ENCODE measurements around the gene LIN52.

Gene LIN52

GRCh38 chr14:74142523-74142922 lies 57.8 kb downstream of the LIN52 start:
- Histone ChIP-seq H3K36me3 (ENCODE audit: control insufficient read depth, insufficient read depth, low read length) (no peaks in the 10 kb centered on the region), H3K4me3 (ENCODE audit: extremely low read depth, insufficient read depth, low read length, poor library complexity, severe bottlenecking) (no peak overlapping the region), H3K27ac (ENCODE audit: low read depth, low read length, severe bottlenecking) (no peak overlapping the region), H3K9me3 (ENCODE audit: control insufficient read depth, low read length) (no peaks in the 10 kb centered on the region), H3K4me1 (ENCODE audit: control insufficient read depth, insufficient read depth, low read length, poor library complexity, severe bottlenecking) (no peaks in the 10 kb centered on the region)
- 81 to 88% methylated on average over 2 of the region's 4 CpGs for WGBS, 2 experiments (ENCODE audit: insufficient coverage in 2 of 2)

- WGBS, 2 experiments (ENCODE audit: insufficient coverage in 2 of 2), result 90 to 92% methylated on average over 2 of the region's 3 CpGs
- Histone ChIP-seq H3K27ac (ENCODE audit: low read depth, low read length, severe bottlenecking) (no peak overlapping the region), H3K36me3 (ENCODE audit: control insufficient read depth, insufficient read depth, low read length) (no peaks in the 10 kb centered on the region), H3K9me3 (ENCODE audit: control insufficient read depth, low read length) (no peaks in the 10 kb centered on the region), H3K4me3 (ENCODE audit: extremely low read depth, insufficient read depth, low read length, poor library complexity, severe bottlenecking) (no peak overlapping the region), H3K4me1 (ENCODE audit: control insufficient read depth, insufficient read depth, low read length, poor library complexity, severe bottlenecking) (no peaks in the 10 kb centered on the region)
Measured at GRCh38 chr14:74144789-74145188, 60.0 kb downstream of the LIN52 start.

- no peaks in the 10 kb centered on the region for H3K9me3 ChIP-seq (ENCODE audit: control insufficient read depth, low read length)
- H3K4me1 ChIP-seq (ENCODE audit: control insufficient read depth, insufficient read depth, low read length, poor library complexity, severe bottlenecking), result no peaks in the 10 kb centered on the region
- no peak overlapping the region for H3K27ac ChIP-seq (ENCODE audit: low read depth, low read length, severe bottlenecking)
- WGBS, 2 experiments (ENCODE audit: insufficient coverage in 2 of 2), result no CpG with 5 or more reads among the region's 1 CpG
- H3K4me3 ChIP-seq (ENCODE audit: extremely low read depth, insufficient read depth, low read length, poor library complexity, severe bottlenecking), result no peak overlapping the region
- no peaks in the 10 kb centered on the region for H3K36me3 ChIP-seq (ENCODE audit: control insufficient read depth, insufficient read depth, low read length)
Measured at GRCh38 chr14:74147571-74147970, 62.8 kb downstream of the LIN52 start.

GRCh38 chr14:74148705-74149104 lies 63.9 kb downstream of the LIN52 start:
- no peaks in the 10 kb centered on the region for H3K4me1 ChIP-seq (ENCODE audit: control insufficient read depth, insufficient read depth, low read length, poor library complexity, severe bottlenecking)
- no peak overlapping the region for H3K4me3 ChIP-seq (ENCODE audit: extremely low read depth, insufficient read depth, low read length, poor library complexity, severe bottlenecking)
- H3K9me3 ChIP-seq (ENCODE audit: control insufficient read depth, low read length), result no peaks in the 10 kb centered on the region
- H3K27ac ChIP-seq (ENCODE audit: low read depth, low read length, severe bottlenecking), result no peak overlapping the region
- 100% methylated on average over 1 to 2 of the region's 2 CpGs for WGBS, 2 experiments (ENCODE audit: insufficient coverage in 2 of 2)
- no peaks in the 10 kb centered on the region for H3K36me3 ChIP-seq (ENCODE audit: control insufficient read depth, insufficient read depth, low read length)

GRCh38 chr14:74155287-74155686 lies 70.5 kb downstream of the LIN52 start:
- WGBS, 2 experiments (ENCODE audit: insufficient coverage in 2 of 2), result 57 to 100% methylated on average over 1 to 3 of the region's 6 CpGs
- H3K36me3 ChIP-seq (ENCODE audit: control insufficient read depth, insufficient read depth, low read length), result no peaks in the 10 kb centered on the region
- no peak overlapping the region for H3K4me3 ChIP-seq (ENCODE audit: extremely low read depth, insufficient read depth, low read length, poor library complexity, severe bottlenecking)
- no peaks in the 10 kb centered on the region for H3K9me3 ChIP-seq (ENCODE audit: control insufficient read depth, low read length)
- H3K4me1 ChIP-seq (ENCODE audit: control insufficient read depth, insufficient read depth, low read length, poor library complexity, severe bottlenecking), result no peaks in the 10 kb centered on the region
- no peak overlapping the region for H3K27ac ChIP-seq (ENCODE audit: low read depth, low read length, severe bottlenecking)

GRCh38 chr14:74155749-74156148 lies 71.0 kb downstream of the LIN52 start:
- Histone ChIP-seq H3K36me3 (ENCODE audit: control insufficient read depth, insufficient read depth, low read length) (no peaks in the 10 kb centered on the region), H3K9me3 (ENCODE audit: control insufficient read depth, low read length) (no peaks in the 10 kb centered on the region), H3K4me3 (ENCODE audit: extremely low read depth, insufficient read depth, low read length, poor library complexity, severe bottlenecking) (no peak overlapping the region), H3K4me1 (ENCODE audit: control insufficient read depth, insufficient read depth, low read length, poor library complexity, severe bottlenecking) (no peaks in the 10 kb centered on the region), H3K27ac (ENCODE audit: low read depth, low read length, severe bottlenecking) (no peak overlapping the region)
- WGBS, 2 experiments (ENCODE audit: insufficient coverage in 2 of 2), result no CpG with 5 or more reads among the region's 1 CpG

- no peaks in the 10 kb centered on the region for H3K9me3 ChIP-seq (ENCODE audit: control insufficient read depth, low read length)
- 80% methylated on average over 1 of the region's 2 CpGs; no CpG with 5 or more reads in 1 of the 2 experiments for WGBS, 2 experiments (ENCODE audit: insufficient coverage in 2 of 2)
- no peaks in the 10 kb centered on the region for H3K4me1 ChIP-seq (ENCODE audit: control insufficient read depth, insufficient read depth, low read length, poor library complexity, severe bottlenecking)
- no peaks in the 10 kb centered on the region for H3K36me3 ChIP-seq (ENCODE audit: control insufficient read depth, insufficient read depth, low read length)
- no peak overlapping the region for H3K4me3 ChIP-seq (ENCODE audit: extremely low read depth, insufficient read depth, low read length, poor library complexity, severe bottlenecking)
- H3K27ac ChIP-seq (ENCODE audit: low read depth, low read length, severe bottlenecking), result no peak overlapping the region
Measured at GRCh38 chr14:74160763-74161162, 76.0 kb downstream of the LIN52 start.

- Histone ChIP-seq H3K4me1 (ENCODE audit: control insufficient read depth, insufficient read depth, low read length, poor library complexity, severe bottlenecking) (no peaks in the 10 kb centered on the region), H3K27ac (ENCODE audit: low read depth, low read length, severe bottlenecking) (no peak overlapping the region)
- 81 to 87% methylated on average over 7 of the region's 8 CpGs for WGBS, 2 experiments (ENCODE audit: insufficient coverage in 2 of 2)
Measured at GRCh38 chr14:74161526-74162158, 76.9 kb downstream of the LIN52 start.

GRCh38 chr14:74169906-74170305 lies 85.2 kb downstream of the LIN52 start:
- WGBS, 2 experiments (ENCODE audit: insufficient coverage in 2 of 2), result 78 to 92% methylated on average over 2 of the region's 3 CpGs
- Histone ChIP-seq H3K36me3 (ENCODE audit: control insufficient read depth, insufficient read depth, low read length) (no peaks in the 10 kb centered on the region), H3K4me1 (ENCODE audit: control insufficient read depth, insufficient read depth, low read length, poor library complexity, severe bottlenecking) (no peaks in the 10 kb centered on the region), H3K4me3 (ENCODE audit: extremely low read depth, insufficient read depth, low read length, poor library complexity, severe bottlenecking) (no peak overlapping the region), H3K9me3 (ENCODE audit: control insufficient read depth, low read length) (no peaks in the 10 kb centered on the region), H3K27ac (ENCODE audit: low read depth, low read length, severe bottlenecking) (no peak overlapping the region)

More at GRCh38 chr14:74161526-74162158, 76.9 kb downstream of the LIN52 start:
- H3K4me3 ChIP-seq (ENCODE audit: extremely low read depth, insufficient read depth, low read length, poor library complexity, severe bottlenecking), result no peak overlapping the region
- H3K9me3 ChIP-seq (ENCODE audit: control insufficient read depth, low read length), result no peaks in the 10 kb centered on the region
- no peaks in the 10 kb centered on the region for H3K36me3 ChIP-seq (ENCODE audit: control insufficient read depth, insufficient read depth, low read length)

- no peak overlapping the region for H3K4me3 ChIP-seq (ENCODE audit: extremely low read depth, insufficient read depth, low read length, poor library complexity, severe bottlenecking)
- H3K36me3 ChIP-seq (ENCODE audit: control insufficient read depth, insufficient read depth, low read length), result no peaks in the 10 kb centered on the region
- no peaks in the 10 kb centered on the region for H3K4me1 ChIP-seq (ENCODE audit: control insufficient read depth, insufficient read depth, low read length, poor library complexity, severe bottlenecking)
- WGBS, 2 experiments (ENCODE audit: insufficient coverage in 2 of 2), result no CpG with 5 or more reads among the region's 2 CpGs
- no peak overlapping the region for H3K27ac ChIP-seq (ENCODE audit: low read depth, low read length, severe bottlenecking)
- H3K9me3 ChIP-seq (ENCODE audit: control insufficient read depth, low read length), result no peaks in the 10 kb centered on the region
Measured at GRCh38 chr14:74176400-74176793, 91.6 kb downstream of the LIN52 start.

- Histone ChIP-seq H3K27ac (ENCODE audit: low read depth, low read length, severe bottlenecking) (no peak overlapping the region), H3K9me3 (ENCODE audit: control insufficient read depth, low read length) (no peaks in the 10 kb centered on the region), H3K4me3 (ENCODE audit: extremely low read depth, insufficient read depth, low read length, poor library complexity, severe bottlenecking) (no peak overlapping the region), H3K36me3 (ENCODE audit: control insufficient read depth, insufficient read depth, low read length) (peaks cover 5% of the 10 kb centered on the region), H3K4me1 (ENCODE audit: control insufficient read depth, insufficient read depth, low read length, poor library complexity, severe bottlenecking) (no peaks in the 10 kb centered on the region)
- 29% methylated on average over 1 of the region's 3 CpGs; no CpG with 5 or more reads in 1 of the 2 experiments for WGBS, 2 experiments (ENCODE audit: insufficient coverage in 2 of 2)
Measured at GRCh38 chr14:74179856-74180255, 95.1 kb downstream of the LIN52 start.

All from mesodermal cell (in vitro differentiated cells).